ENCODE measurements around the gene PRPS1.
"Not testable (repeated sequence)": the region's sequence is repeated elsewhere in the genome, so short reads cannot be mapped to it uniquely, and the experiment has no call there.

Gene PRPS1

DNA sequence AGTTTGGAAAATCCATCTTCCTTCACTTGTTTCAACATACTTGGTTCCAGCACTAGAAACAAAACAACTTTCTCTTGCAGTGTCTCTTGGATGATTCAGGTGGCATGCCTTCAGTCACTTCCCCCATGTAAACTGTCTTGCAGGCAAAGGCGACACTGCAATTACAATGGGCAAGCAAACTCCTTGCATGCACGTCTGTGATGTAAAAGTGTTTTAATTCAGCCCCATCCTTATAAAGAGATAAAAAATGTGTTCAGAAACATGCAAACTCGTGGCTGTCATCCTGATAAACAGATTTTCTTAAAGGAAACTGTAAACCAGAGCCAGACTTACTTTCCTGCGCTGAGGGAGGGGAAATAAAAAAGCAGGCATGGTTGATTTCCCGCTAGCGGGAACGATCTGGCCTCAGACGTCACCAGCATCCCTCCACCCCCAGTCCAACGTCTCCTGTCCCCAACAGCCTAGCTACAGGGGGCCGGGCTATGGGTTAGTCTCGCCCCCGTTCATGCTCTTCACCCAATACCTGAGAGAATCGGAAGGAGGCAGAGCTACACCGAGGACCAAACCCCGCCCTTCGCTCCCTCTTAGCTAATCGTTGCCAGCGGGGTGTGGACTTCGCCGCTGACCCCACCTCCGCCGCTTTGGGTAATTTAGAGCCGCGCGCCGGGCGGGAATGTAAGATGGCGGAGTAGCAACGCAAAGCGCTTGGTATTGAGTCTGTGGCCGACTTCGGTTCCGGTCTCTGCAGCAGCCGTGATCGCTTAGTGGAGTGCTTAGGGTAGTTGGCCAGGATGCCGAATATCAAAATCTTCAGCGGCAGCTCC is at the start of gene PRPS1:
PRPS1 (plus strand) TSS at position 673 of the 824 bp plus-strand sequence; CDS start at position 792, 119 bp downstream.
- DNase-seq (ENCODE audit: low read depth) = peak; percentile 71

DNA sequence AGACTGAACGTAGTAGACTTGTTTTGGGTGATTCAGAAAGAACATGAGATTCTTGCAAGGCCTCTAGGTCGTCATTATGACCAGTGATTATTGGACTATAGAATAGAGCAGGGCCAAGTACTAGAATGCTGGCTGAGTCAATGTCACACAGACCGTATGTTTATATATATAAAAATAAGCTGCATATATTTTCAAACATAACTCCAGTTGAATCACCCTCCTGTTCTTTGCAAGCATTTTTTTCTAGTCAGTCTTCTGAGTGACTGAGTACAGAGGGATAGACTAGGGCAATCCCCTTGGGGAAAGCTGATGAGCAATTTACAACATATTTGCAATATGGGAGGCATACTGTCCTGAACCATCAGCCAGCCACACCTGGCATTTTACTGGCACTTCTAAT is 48.4 kb upstream of the PRPS1 start:
- DNase-seq (ENCODE audit: low read depth) = no peak

DNA sequence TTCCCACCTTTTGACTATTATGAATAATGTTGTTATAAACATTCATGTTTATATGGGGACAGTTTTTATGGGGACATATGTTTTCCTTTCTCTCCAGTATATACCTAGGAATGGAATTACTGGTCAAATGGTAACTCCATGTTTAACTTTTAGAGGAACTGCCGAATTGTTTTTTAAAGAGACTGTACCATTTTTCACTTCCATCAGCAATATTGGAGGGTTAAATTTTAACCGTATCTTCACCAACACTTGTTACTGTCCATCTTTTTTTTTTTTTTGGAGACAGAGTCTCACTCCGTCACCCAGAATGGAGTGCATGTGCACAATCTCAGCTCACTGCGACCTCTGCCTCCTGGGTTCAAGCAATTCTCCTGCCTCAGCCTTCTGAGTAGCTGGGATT is 46.4 kb upstream of the PRPS1 start:
- DNase-seq (ENCODE audit: low read depth) = no peak

DNA sequence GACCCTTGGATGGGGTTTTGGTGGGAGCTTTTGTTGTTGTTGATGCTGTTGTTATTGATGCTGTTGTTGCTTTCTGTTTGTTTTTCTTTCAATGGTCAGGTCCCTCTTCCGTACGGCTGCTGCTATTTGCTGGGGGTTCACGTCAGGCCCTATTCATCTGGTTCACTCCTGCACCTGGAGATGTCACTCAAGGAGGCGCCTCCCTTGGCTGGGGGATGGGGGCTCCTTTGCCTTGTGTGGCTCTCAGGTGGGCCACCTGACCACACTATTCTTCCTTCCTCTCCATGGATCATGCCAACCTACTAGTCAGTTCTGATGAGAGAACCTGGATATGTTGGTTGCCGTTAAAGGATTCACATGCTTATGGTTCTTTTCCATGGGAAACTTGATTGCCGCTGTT is 39.1 kb upstream of the PRPS1 start:
- DNase-seq (ENCODE audit: low read depth) = no peak

DNA sequence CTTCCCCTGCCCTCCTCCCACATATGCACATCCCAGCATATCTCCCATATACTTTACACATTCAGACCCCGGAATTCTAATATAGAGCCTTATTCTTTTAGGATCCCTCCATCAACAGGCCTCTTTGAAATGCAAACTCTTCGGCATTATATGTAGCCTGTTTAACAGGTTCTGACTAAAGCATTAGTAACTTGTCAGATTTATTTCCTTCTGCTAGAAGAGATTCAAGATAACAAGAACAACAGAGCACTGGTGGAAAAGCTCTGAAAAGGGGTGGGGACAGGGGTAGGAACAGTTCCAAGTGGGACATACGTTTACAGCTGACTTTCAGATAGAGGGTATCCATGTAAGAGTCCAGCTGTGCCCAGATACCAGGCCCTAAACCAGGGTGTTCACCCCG is 31.7 kb upstream of the PRPS1 start:
- no peak for DNase-seq (ENCODE audit: low read depth)

DNA sequence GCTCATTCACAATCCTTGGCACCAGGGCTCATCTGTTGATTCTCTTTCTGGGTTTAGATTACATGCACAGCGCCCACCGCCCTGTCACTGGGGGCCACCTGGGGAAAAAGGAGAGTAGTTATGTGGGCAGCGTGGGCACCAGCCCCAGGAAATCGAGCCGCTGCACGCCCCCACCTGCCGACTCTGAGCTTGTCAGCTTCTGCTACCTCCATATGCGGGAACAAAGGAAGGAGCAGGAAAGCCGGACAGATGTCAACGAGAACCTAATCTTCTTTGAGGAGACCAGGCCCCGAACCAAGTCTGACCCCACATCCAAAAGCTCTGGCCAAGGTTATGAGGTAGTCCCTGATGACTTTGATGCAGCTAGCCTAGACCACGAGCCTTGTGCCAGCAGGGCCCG is 31.0 kb upstream of the PRPS1 start:
- no peak for DNase-seq (ENCODE audit: low read depth)

GRCh38 chrX:107597791-107598190 is 30.5 kb upstream of the PRPS1 start:
- DNase-seq (ENCODE audit: low read depth) = no peak

- no peak for DNase-seq (ENCODE audit: low read depth)
These were observed 28.9 kb upstream of the PRPS1 start for GRCh38 chrX:107599450-107599861.

DNA sequence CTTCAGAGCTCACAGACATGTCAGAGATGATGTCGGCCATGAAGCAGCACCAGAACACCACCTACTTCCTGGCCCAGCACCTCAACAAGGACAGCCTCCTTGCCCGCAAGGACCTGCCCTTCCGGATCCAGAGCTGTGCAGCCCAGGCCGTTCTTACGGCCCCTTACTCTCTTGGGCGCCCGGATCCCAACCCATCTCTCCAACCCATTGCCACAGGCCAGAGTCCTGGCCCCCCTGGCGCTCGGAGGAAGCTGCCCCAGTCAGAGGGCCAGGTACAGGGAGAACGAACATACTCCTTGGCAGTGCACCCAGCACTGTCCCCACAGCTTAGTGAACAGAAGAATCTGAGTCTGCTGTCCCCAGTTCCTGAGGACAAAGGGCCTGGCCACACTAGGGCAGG is 27.9 kb upstream of the PRPS1 start:
- DNase-seq (ENCODE audit: low read depth) = no peak

GRCh38 chrX:107601326-107601725 is 27.0 kb upstream of the PRPS1 start:
- no peak for DNase-seq (ENCODE audit: low read depth)

- DNase-seq (ENCODE audit: low read depth) = no peak
These were observed 26.6 kb upstream of the PRPS1 start for GRCh38 chrX:107601759-107602158.

DNA sequence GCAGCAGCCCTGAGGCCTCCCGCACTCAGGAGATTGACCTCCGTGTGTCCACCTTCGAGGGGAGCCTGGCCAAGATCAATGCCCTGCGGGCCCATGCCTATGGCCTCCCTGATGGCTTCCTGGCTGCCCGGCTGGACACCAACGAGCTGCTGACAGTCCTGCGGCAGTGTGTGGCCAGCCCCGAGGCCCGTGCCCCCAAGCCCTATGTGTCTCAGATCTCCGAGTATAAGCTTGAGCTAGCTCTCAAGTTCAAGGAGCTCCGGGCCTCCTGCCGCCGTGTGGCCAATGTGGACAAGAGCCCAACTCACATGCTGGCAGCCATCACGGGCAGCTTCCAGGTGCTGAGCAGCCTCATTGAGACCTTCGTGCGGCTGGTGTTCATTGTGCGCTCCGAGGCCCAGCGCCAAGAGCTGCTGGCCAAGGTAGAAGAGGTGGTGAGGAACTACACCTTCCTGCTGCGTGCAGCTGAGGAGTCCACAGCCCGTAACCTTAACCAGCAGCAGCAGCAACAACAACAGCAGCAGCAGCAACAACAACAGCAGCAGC is 25.5 kb upstream of the PRPS1 start:
- DNase-seq (ENCODE audit: low read depth) = no peak

- DNase-seq (ENCODE audit: low read depth) = no peak
These were observed 24.7 kb upstream of the PRPS1 start for GRCh38 chrX:107603429-107604159.

DNA sequence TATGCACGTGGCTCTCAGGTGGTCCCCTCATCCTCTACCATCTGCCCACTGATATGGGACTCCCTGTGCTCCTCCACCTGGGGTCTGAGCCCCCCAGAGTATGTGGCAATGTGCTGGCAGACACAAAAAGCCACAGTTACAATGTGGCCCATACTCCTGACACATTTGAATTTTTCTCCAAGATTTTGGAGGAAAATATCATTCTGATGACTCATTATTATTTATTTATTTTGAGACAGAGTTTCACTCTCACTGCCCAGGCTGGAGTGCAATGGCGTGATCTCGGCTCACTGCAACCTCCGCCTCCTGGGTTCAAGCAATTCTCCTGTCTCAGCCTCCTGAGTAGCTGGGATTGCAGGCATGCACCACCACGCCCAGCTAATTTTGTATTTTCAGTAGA is 19.2 kb upstream of the PRPS1 start:
- DNase-seq (ENCODE audit: low read depth) = not testable (repeated sequence)

- DNase-seq (ENCODE audit: low read depth) = no peak
These were observed 17.6 kb upstream of the PRPS1 start for GRCh38 chrX:107610667-107611066.

GRCh38 chrX:107619885-107620322 is 8.4 kb upstream of the PRPS1 start:
- no peak for DNase-seq (ENCODE audit: low read depth)

DNA sequence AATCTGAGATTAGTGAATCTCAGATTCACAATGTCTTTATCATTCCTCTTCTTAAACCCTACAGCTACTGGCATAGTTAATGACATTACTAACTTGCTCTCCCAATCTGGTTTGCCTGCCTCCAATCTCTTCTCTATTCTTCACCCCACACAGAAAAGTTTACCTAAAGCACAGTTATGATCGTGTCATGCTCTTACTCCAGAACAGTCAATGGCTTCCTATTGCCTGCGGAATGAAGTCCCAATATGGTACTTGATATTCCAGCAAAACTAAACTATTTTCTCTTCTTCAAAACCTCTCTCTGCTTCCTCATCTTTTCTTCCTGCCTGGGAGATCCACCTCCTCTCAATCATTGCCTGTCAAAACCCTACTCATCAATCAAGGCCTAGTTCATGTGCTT is 3.4 kb upstream of the PRPS1 start:
- DNase-seq (ENCODE audit: low read depth) = no peak

DNA sequence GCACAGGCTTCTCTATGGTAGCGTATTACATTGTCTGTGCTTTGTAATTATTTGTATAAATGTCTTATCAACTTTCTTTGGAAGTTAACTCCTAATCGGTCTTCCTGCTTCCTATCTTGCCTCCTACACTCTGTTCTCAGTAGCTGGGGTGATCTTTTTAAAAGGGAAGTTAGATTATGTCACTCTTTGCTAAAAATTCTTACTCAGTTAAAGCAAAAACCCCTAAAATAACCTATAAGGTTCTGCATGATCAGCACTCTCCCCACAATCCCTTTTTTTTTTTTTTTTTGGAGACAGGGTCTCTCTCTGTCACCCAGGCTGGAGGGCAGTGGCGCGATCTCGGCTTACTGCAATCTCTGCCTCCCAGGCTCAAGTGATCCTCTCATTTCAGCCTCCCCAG is 2.6 kb upstream of the PRPS1 start:
- DNase-seq (ENCODE audit: low read depth) = no peak

GRCh38 chrX:107626481-107626880 is 1.8 kb upstream of the PRPS1 start:
- no peak for DNase-seq (ENCODE audit: low read depth)

GRCh38 chrX:107626916-107627315 is 1.4 kb upstream of the PRPS1 start:
- DNase-seq (ENCODE audit: low read depth) = no peak

GRCh38 chrX:107628662-107629539 is 591 bp downstream of the PRPS1 start:
- no peak for DNase-seq (ENCODE audit: low read depth)

DNA sequence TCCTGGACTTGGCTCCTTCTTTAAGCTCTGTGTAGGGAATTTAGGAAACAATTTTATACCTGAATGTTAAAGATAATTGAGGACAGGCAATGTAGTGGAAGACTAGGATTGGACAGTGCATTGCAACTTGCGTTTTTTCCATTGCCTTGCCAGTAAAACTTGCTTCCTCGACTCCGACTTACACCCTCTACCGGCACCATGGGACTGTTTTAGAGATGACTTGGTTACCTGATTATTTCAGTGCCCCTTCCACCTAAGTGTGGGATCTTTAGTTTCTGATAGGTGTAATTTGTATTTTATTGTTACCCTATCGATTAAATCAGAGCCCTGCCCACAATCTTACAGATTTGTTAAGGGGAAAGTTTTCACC is 1.2 kb downstream of the PRPS1 start:
- DNase-seq (ENCODE audit: low read depth) = peak; percentile 13

Measured in non-pigmented ciliary epithelial cell (primary cell).